Measurements from ENCODE around the gene PPA1. TPM values are rescaled to one million over a fixed set of nuclear protein-coding genes. Genes with fewer than 3 reads are reported as not detected.

The PPA1 gene
- total RNA-seq, 4 donors from 2014 or later: 14.1 to 113 (median 98.4) TPM

DNA sequence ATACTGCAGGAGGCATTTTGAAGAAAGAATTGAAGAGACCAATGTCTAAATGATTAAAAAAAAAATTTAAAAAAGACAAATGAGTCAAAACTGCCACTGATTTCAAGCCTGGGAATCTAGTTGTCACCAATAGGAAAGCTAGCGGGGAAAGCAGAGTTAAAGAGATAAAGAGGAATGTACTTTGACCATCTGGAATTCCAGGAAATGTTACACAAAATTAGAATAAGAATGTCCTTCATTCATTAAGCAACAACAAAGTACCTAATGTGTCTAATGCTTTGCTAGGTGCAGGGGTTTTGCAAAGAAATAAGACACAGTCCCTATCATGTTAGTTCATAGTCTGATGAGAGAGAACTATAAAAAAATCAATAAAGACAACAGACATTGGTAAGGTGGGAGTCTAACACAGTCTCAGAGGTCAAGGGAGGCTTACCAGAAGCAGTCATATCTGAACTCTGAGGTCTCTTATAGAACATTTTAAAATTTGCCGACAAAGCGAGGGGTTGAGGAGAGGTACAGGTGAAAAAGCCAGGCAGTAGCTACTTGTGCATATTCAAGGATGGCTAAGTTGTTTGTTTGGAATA, 77.9 kb downstream of the PPA1 start:
- Histone ChIP-seq H3K4me1 (no peaks in the 10 kb centered on the region), H3K9me3 (no peaks in the 10 kb centered on the region), H3K27me3 (no peaks in the 10 kb centered on the region), H3K36me3 (peaks cover 0 to 81% (median 35%) of the 10 kb centered on the region in 4 donors), H3K4me3 (no peak overlapping the region), H3K27ac (no peak overlapping the region)
- TF ChIP-seq POLR2A (IDR thresholded peaks at IDR 0.05) (no peak), POLR2AphosphoS5 (IDR thresholded peaks at IDR 0.05) (no peak), EP300 (IDR thresholded peaks at IDR 0.05; ENCODE audit: low read depth) (no peak)
- TF ChIP-seq, protein P1, sequence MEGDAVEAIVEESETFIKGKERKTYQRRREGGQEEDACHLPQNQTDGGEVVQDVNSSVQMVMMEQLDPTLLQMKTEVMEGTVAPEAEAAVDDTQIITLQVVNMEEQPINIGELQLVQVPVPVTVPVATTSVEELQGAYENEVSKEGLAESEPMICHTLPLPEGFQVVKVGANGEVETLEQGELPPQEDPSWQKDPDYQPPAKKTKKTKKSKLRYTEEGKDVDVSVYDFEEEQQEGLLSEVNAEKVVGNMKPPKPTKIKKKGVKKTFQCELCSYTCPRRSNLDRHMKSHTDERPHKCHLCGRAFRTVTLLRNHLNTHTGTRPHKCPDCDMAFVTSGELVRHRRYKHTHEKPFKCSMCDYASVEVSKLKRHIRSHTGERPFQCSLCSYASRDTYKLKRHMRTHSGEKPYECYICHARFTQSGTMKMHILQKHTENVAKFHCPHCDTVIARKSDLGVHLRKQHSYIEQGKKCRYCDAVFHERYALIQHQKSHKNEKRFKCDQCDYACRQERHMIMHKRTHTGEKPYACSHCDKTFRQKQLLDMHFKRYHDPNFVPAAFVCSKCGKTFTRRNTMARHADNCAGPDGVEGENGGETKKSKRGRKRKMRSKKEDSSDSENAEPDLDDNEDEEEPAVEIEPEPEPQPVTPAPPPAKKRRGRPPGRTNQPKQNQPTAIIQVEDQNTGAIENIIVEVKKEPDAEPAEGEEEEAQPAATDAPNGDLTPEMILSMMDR (IDR thresholded peaks at IDR 0.05): no peak
- in situ Hi-C loops (cut with MboI; ENCODE audit: low pct_ligation_motif_present in 1 of 4, low pct_unique_long_range_greater_than_20kb in 1 of 4, low sequenced_read_pairs in 3 of 4) (no loop called here), intact Hi-C loops (cut with DNase I; ENCODE audit: low total_unique reads) (no loop called here)
- 54 to 64% methylated on average over 3 of the region's 3 CpGs for WGBS, 2 donors (ENCODE audit: low coverage in 1 of 2)
- no peak for DNase-seq

Small RNA genes lying within 50 kb of the gene (small RNA-seq; reads per million reads assigned to genes)
- 0 reads per million in 4 donors for gene RPS25P9

Other genes with a start within 250 kb of the PPA1 start
- 1 to 10 TPM; 1.6 to 8.6 (median 7.8) TPM for gene MACROH2A2, start 180.6 kb downstream of the PPA1 start, total RNA-seq
- gene AIFM2, start 100.6 kb downstream of the PPA1 start, total RNA-seq: 10 to 100 TPM in 3 of 4 donors, 1 to 10 TPM in 1; 3.8 to 27.0 (median 23.9) TPM
- gene TYSND1, start 86.7 kb downstream of the PPA1 start, total RNA-seq: 10 to 100 TPM; 18.6 to 48.8 (median 21.9) TPM
- gene SAR1A, start 62.9 kb downstream of the PPA1 start, total RNA-seq: 10 to 100 TPM; 35.2 to 93.9 (median 51.3) TPM
- under 1 TPM in 1 of 4 donors, not detected in 3; 0.16 TPM for gene NPFFR1, start 50.6 kb upstream of the PPA1 start, total RNA-seq
- gene LRRC20, start 149.2 kb upstream of the PPA1 start, total RNA-seq: 10 to 100 TPM in 1 of 4 donors, 1 to 10 TPM in 3; 2.8 to 10.5 (median 5.9) TPM
- gene EIF4EBP2, start 170.7 kb upstream of the PPA1 start, total RNA-seq: 100 to 1,000 TPM in 3 of 4 donors, 10 to 100 TPM in 1; 43.6 to 117 (median 110) TPM
- gene NODAL, start 208.3 kb upstream of the PPA1 start, total RNA-seq: not detected
- 1 to 10 TPM; 1.4 to 5.2 (median 4.0) TPM for gene PALD1, start 245.3 kb upstream of the PPA1 start, total RNA-seq